HG02884 (cell line): ENCODE data around the gene SCTR.

Experiments
- ATAC-seq: cut with Tn5 transposase; IDR thresholded peaks from one replicate; pipeline ENCODE4 v1.9.1; 2021; ENCODE audit warnings: mild to moderate bottlenecking, moderate library complexity; ENCODE audit not compliant: unreplicated experiment

SCTR gene

DNA sequence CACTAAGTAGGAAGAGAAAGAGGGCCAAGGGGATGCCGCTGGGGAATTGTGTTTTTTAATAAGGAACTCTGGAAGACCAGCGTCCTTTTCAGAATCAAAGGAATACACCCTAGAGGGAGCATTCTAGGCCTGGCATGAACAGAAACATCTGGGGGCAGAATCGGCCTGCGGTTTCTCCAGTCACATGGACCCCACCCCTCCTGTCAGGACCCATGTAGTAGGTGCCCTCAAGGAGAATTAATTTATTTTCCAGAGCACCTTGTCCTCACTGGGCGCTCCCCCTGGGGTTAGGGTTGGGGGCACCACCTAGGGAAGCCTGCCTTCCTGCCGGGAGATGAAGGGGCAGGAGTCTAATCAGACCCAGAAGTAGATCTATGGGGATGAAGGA lies 48.4 kb downstream of the SCTR start:
- no peak for ATAC-seq

DNA sequence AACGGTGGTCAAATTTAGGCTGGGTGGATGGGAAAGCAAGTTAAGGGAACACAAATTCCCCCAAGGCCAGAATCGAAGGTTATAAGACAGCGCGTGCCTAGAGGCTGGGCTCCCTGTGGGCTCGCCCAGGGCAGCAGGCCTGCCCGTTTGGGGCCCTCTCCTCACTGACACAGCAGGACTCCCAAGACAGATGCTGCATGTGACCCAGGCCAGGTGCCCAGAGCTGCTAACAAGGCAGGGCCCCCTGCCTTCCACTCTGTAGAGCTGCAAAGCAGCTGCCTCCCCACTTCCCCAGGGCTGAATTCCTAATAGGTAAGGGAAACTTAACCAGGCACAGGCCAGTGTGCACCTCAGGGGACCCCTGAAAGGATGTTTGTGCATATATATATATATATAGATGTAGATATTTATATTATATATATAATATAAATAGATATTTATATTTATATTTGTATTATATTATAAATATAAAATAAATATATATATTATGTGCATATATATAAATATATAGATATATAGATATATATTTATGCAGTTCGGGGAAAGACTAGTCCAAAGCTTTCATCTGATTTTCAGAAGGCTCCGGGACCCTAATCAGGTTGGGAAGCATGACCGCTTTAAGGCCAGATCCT lies 48.9 kb downstream of the SCTR start:
- ATAC-seq: no peak

DNA sequence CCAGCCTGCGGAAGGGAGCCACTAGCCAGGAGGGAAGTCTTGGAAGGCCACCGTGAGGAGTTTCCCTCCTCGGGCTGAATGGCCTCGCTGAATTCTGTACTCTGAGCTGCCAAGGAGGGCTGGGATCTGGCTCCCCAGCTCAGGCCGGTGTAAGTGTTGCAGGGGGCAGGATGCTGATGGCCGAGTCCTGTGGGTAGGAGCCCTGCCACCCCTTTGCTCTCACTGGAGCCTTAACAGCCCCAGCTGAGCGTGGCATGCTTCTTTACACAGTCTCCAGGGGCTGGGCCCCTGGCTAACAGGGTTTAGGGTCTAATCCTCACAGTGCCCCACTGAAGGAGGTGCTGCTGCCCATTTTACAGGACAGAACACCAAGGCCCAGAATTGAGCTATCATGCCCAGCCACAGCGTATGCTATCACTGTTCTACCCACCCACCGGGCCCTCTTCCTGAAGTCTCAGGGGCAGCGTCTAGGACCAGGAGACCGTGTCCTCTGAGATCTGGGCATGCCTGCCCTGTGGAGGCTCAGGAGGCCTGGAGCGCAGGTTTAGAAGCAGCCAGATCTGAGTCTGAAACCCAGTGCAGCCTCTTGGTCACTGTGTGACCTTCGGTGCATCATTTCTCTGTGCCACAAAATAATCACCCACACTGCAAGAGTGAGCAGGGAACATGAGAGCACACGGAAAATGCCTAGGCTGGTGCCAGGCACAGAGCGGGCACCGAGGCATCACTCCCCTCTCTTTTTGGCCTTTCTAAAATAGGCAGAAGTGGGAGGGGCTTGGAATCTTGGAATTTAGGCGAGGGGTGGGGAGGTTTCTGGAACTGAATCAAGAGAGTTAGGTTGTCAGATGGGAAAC lies 49.7 kb downstream of the SCTR start:
- no peak for ATAC-seq

DNA sequence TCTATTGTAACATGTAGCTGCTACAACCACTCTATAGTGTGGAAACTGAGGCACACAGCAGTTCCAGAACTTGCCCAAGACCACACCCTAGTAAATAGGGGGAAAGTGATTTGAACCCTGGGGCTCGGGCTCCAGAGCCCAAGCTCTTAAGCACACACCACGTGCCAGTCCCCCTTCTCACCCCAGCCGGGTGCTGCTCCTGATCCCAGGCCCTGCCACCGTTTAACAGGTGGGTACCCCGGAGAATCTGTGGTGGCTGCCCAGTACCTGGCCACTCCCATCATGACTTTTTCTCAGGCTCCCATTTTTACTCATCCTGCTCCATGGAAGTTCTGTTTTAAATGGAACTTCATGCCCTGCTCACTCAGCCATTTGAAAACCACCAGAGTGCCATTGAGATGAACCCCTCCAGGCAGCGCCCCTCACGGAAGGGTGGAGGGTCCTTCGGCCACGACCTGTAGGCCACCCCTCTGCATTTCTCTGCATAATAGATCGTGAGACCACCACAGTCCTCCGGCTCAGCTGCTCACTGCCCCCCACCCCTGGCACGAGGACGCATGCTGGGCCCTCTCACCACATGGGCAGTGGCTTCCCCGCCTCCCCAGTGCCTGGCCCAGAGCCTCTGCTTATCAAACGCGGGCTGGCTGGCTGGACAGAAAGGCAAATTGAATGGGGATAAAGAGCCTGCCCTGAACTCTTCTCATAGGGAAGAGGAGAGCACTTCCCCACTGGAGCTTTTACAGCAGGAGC lies 50.5 kb downstream of the SCTR start:
- no peak for ATAC-seq

GRCh38 chr2:119472749-119473148 lies 51.5 kb downstream of the SCTR start:
- no peak for ATAC-seq

GRCh38 chr2:119469661-119470297 lies 54.5 kb downstream of the SCTR start:
- ATAC-seq: no peak

DNA sequence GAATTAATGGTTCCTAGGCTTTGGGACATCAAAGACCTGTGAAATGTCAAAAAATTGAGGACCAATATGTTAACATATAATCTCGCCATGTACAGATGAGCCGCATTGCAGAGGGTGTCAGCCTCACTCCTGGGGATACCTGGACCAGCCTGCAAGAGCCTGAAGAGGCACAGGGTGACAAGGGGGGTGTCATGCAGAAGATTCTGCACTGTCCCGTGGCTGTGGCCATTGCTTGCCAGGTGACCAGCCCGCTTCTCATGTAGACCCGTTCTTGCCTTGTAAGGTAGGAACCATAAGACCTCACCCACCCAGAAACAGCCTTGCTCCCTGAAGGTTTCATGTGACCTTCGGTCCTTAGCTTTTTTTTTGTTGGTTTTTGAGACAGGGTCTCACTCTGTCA lies 55.2 kb downstream of the SCTR start:
- ATAC-seq: no peak

- ATAC-seq: peak; percentile 59
These were observed 55.9 kb downstream of the SCTR start for GRCh38 chr2:119468154-119468955.

DNA sequence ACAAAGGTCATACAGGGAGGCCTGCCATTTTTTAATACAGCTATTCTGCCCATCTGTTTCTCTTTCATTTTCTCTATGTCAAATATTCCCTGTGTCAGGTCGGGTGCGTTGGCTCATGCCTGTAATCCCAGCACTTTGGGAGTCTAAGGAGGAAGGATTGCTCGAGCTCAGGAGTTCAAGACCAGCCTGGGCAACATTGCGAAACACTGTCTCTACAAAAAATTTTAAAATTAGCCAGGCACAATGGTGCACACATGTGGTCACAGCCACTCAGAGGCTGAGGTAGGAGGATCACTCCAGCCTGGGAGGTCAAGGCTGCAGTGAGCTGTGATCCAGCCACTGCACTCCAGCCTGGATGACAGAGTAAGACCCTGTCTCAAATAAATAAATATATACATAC lies 57.9 kb downstream of the SCTR start:
- no peak for ATAC-seq

GRCh38 chr2:119465687-119466086 lies 58.6 kb downstream of the SCTR start:
- no peak for ATAC-seq

DNA sequence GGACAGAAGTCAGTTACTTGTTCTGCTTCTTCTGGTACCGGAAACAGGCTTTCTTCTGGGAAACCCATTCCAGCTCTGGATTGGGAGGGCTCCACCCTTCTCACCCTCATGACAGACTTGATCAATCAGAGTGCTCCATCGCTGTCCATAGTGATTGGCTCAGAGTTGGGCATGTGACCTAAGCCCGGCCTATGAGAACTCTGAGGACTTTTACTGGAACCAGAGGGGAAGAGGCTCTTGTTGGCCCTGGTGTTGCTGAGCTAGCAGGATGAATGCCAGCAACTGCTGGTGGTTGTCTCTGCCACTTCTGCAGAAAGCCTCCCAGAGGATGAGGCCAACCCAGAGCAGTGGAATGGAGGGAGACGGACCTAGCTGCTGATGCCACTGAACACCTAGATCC lies 59.3 kb downstream of the SCTR start:
- no peak for ATAC-seq

- no peak for ATAC-seq
These were observed 60.3 kb downstream of the SCTR start for GRCh38 chr2:119463990-119464389.

- no peak for ATAC-seq
These were observed 61.1 kb downstream of the SCTR start for GRCh38 chr2:119463136-119463535.

GRCh38 chr2:119462574-119462973 lies 61.7 kb downstream of the SCTR start:
- no peak for ATAC-seq

- no peak for ATAC-seq
These were observed 62.5 kb downstream of the SCTR start for GRCh38 chr2:119461811-119462210.

GRCh38 chr2:119460076-119460475 lies 64.2 kb downstream of the SCTR start:
- ATAC-seq: no peak

DNA sequence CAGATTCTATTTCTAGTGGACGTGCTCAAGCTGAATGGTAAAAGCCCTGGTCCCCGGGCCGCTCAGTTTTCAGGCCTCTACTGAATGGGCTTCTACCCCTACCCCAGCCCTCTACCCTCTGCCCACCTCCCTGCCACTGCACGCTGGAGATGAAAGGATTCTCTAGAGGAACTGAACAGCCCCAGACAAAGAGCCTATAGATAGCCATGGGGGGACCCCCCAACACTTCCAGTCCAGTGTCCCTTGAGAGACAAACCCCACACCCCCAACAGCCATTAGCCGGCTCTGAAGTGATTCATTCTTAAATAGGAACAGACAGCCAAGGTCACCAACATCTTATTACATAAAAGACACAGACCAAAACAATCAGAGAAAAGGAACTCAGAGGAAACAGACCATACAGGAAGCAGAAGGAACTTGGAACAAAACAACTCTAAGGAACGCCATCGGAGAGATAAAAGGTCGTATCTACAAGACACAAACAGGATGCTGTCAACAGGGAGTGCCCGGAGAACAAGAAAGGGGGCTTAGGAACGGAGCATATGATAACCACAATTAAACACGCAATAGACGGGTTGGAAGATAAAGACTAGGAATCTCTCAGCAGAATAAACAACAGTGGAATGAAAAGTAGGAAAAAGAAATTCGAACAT lies 69.1 kb downstream of the SCTR start:
- no peak for ATAC-seq

DNA sequence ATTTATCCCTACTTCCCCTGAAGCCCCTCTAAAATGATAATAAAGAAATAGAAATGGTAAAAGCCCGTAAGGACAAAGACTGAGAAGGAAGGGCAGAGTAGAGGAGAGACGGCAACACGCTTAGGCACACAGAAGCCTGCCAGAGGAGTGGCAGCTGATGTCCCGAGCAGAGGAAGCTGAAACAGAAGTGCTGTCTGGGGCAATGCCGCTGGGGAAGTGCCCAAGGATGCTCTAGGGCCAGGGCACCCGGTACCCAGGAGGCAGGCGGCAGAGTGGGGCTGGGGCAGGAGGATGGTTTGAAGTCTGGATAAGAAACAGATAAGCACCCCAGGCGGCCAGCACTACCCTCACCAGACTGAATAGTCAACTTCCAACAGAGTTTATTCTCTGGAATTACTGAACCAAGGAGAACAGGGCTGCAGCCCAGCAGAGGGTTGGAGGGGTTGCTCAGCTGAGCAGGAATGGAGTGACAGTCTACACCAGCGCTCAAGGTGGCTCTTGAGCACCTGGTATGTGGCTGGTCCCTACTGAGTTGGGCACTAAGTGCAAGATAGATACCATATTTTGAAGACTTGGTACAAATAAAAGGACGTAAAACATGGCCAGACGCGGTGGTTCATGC lies 70.2 kb downstream of the SCTR start:
- no peak for ATAC-seq

DNA sequence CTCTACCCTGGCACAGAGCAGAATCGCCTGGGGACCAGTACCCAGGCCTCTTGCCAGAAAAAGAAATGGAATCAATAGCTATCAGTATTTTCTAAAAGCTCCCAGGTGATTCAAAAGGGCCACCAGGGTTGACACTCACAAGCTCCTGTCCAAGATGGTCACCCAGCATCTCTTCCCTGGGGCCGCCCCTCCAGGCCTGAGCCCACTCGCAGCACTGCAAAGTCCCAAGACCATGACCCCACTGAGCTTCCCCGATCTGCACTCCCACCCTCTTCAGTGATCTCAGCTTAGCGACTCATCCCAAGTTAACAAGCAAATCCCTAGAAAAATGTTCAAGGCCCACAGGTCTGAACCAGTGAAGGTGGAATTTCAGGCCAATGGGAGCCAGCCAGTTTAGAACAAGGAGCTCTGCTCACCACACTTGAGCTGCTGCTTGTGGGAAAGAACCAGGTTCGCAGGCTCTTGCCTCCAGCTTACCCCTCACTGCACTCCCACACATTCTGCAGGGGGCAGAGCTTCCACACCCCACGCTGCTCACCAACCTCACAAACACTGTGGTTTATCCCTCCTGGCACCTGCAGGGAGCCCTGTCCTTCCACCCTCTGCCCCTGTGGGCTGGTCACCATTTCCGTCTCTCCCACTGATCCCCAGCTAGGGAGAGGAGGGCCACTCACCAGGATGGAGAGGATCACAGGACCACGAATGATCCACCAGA lies 72.8 kb downstream of the SCTR start:
- ATAC-seq: no peak
